Spleen (tissue), 11 donors: ENCODE results near the gene NLGN4X. TPM values are rescaled to one million over a fixed set of nuclear protein-coding genes. Genes with fewer than 3 reads are reported as not detected.
A peak's percentile ranks its signal among the peaks of the same experiment; 100 is the strongest.

ENCODE experiments used
- DNase-seq: peaks from one replicate; pipeline ENCODE4 v3.0.0-alpha.2; 2020
- H3K27ac ChIP-seq, 8 donors: fragments of 200-600 bp; sonication (generic) in 7 of 8; 1 replicate in 4 of 8; 2 replicates in 4 of 8; pipeline versions ENCODE4 v1.5.0 to v1.8.0; 2016 to 2021; ENCODE audit warnings: inconsistent platforms in 4 of 8, mild to moderate bottlenecking in 4 of 8, moderate library complexity in 1 of 8
- H3K27me3 ChIP-seq, 7 donors: fragments of 200-600 bp; sonication (generic) in 6 of 7; replicated peaks in 1 of 7; 1 replicate in 4 of 7; 2 replicates in 3 of 7; pipeline versions ENCODE4 v1.5.0 to v1.8.0; 2016 to 2021; ENCODE audit warnings: inconsistent platforms in 3 of 7, mild to moderate bottlenecking in 1 of 7
- H3K36me3 ChIP-seq, 6 donors: fragments of 200-600 bp; sonication (generic) in 5 of 6; 1 replicate in 4 of 6; 2 replicates in 2 of 6; pipeline versions ENCODE4 v1.5.0 to v1.8.0; 2016 to 2021; ENCODE audit warnings: inconsistent platforms in 2 of 6
- H3K4me1 ChIP-seq, 6 donors: fragments of 200-600 bp; sonication (generic) in 5 of 6; 1 replicate in 3 of 6; 2 replicates in 3 of 6; pipeline versions ENCODE4 v1.5.0 to v1.8.0; 2016 to 2021; ENCODE audit warnings: inconsistent platforms in 3 of 6
- H3K4me3 ChIP-seq, 8 donors: fragments of 200-600 bp; sonication (generic) in 7 of 8; 1 replicate in 4 of 8; 2 replicates in 4 of 8; pipeline versions ENCODE4 v1.5.0 to v1.8.0; 2016 to 2021; ENCODE audit warnings: inconsistent platforms in 4 of 8, mild to moderate bottlenecking in 4 of 8, moderate library complexity in 2 of 8
- H3K9me3 ChIP-seq, 8 donors: fragments of 200-600 bp; sonication (generic) in 7 of 8; 1 replicate in 4 of 8; 2 replicates in 4 of 8; pipeline versions ENCODE4 v1.5.0 to v1.8.0; 2016 to 2021; ENCODE audit warnings: inconsistent platforms in 4 of 8
- CTCF ChIP-seq, 11 experiments: fragments of 200-600 bp in 7 of 11; fragments of 450-650 bp in 4 of 11; sonication (generic) in 4 of 11; IDR thresholded peaks in 8 of 11; conservative IDR thresholded peaks in 3 of 11; 1 replicate in 7 of 11; 2 replicates in 4 of 11; pipeline versions ENCODE4 v1.4.0 to v1.8.0; 2016 to 2021; ENCODE audit warnings: antibody characterized with exemption in 11 of 11, inconsistent platforms in 4 of 11, mild to moderate bottlenecking in 1 of 11
- POLR2A ChIP-seq, 3 donors: fragments of 450-650 bp; IDR thresholded peaks; one replicate each; pipeline ENCODE4 v1.5.1; 2017; ENCODE audit warnings: antibody characterized with exemption in 3 of 3, mild to moderate bottlenecking in 1 of 3
- POLR2AphosphoS5 ChIP-seq, 3 donors: sonication (generic); formaldehyde crosslinking; IDR thresholded peaks; one replicate each; pipeline ENCODE4 v1.5.1; 2017; ENCODE audit warnings: antibody characterized with exemption in 3 of 3
- WGBS, 5 donors: extraction: QIAGEN DNeasy Blood & Tissue Kit in 3 of 5; methylation state at CpG; one replicate each; pipeline versions ENCODE4 v1.1.5 to v1.1.7; 2013 to 2018; 5-methylcytosine and 5-hydroxymethylcytosine counted together
- intact Hi-C: fragments of 100-400 bp; cut with DNase I; formaldehyde crosslinking; loops from one replicate; pipeline ENCODE4 v1.15.0; 2023; ENCODE audit warnings: low total_unique reads
- polyA plus RNA-seq, 3 donors: library from polyadenylated mRNA; stranded (reverse); fragments of 200-250 nt; gene quantifications; one replicate each; pipeline ENCODE4 v1.2.1, GENCODE V29; 2013
- total RNA-seq, 7 donors: library from RNA; depleted of rRNA in 3 of 7; stranded (reverse); fragments of >200 nt in 3 of 7; fragmentation: NEBNext Ultra II Directional in 4 of 7; extraction: Animal tissue kit (Norgen Biotek cat#: 25700) in 4 of 7; gene quantifications; one replicate each; pipeline versions ENCODE4 v1.1.0 to v1.2.1, GENCODE V29; 2016 to 2021
- donor health status: healthy with polysubstance abuse.
- donor health status: DM: no; HTN: no; CAD: no; lungs with moderate emphysema.
- donor health status: DM: no; HTN: no; CAD: no.
- donor health status: Bipolar disorder and iron deficiency.
- donor health status: healthy.
- donor health status: DM: no; HTN: no; CAD: no.
- donor health status: DM: yes; HTN: yes; CAD: no.

NLGN4X gene
- total and polyA plus RNA-seq, 10 donors, result 0.68 to 16.1 (median 5.6) TPM

GRCh38 chrX:6226596-6227452, 1.8 kb downstream of the NLGN4X start:
- Histone ChIP-seq H3K4me3 (peak overlapping the region; percentile 23 to 68 (median 50)), H3K27me3 (peaks cover 0 to 47% (median 23%) of the 10 kb centered on the region in 7 donors), H3K9me3 (no peaks in the 10 kb centered on the region), H3K4me1 (peaks cover 0 to 6% (median 2%) of the 10 kb centered on the region in 6 donors), H3K36me3 (no peaks in the 10 kb centered on the region), H3K27ac (peak overlapping the region in 6 of 8 donors; percentile 8 to 70 (median 26))
- WGBS, 5 donors, result 1 to 8% (median 3%) methylated on average over 30 to 64 of the region's 65 CpGs
- TF ChIP-seq POLR2A (IDR thresholded peaks at IDR 0.05) (no peak), POLR2AphosphoS5 (IDR thresholded peaks at IDR 0.05) (no peak), CTCF (IDR thresholded peaks at IDR 0.05 in 8 of 11, conservative IDR thresholded peaks at IDR 0.05 in 3 of 11) (no peak)
- intact Hi-C loops, result no loop called here
- DNase-seq, result peak; percentile 73

GRCh38 chrX:6225911-6226595, 2.6 kb downstream of the NLGN4X start:
- intact Hi-C loops, result no loop called here
- DNase-seq, result peak; percentile 77
- WGBS, 5 donors, result 1 to 8% (median 4%) methylated on average over 8 to 46 of the region's 46 CpGs
- H3K4me3 ChIP-seq, result peak overlapping the region; percentile 23 to 68 (median 50)
- peaks cover 0 to 47% (median 23%) of the 10 kb centered on the region in 7 donors for H3K27me3 ChIP-seq
- TF ChIP-seq POLR2AphosphoS5 (IDR thresholded peaks at IDR 0.05) (peak in 1 of 3 donors; percentile 44), CTCF (IDR thresholded peaks at IDR 0.05 in 8 of 11, conservative IDR thresholded peaks at IDR 0.05 in 3 of 11) (peak in 1 of 11 experiments; percentile 11), POLR2A (IDR thresholded peaks at IDR 0.05) (no peak)
- H3K27ac ChIP-seq, result peak overlapping the region in 5 of 8 donors; percentile 15 to 70 (median 26)
- no peaks in the 10 kb centered on the region for H3K36me3 ChIP-seq
- H3K9me3 ChIP-seq, result no peaks in the 10 kb centered on the region
- H3K4me1 ChIP-seq, result peaks cover 0 to 6% (median 2%) of the 10 kb centered on the region in 6 donors

GRCh38 chrX:6225288-6225910, 3.3 kb downstream of the NLGN4X start:
- Histone ChIP-seq H3K9me3 (no peaks in the 10 kb centered on the region), H3K4me3 (peak overlapping the region in 6 of 8 donors; percentile 47 to 68 (median 53)), H3K4me1 (peaks cover 0 to 6% (median 2%) of the 10 kb centered on the region in 6 donors), H3K36me3 (no peaks in the 10 kb centered on the region), H3K27ac (peak overlapping the region in 1 of 8 donors; percentile 70), H3K27me3 (peaks cover 0 to 47% (median 23%) of the 10 kb centered on the region in 7 donors)
- 5 to 10% (median 7%) methylated on average over 16 to 17 of the region's 17 CpGs for WGBS, 5 donors
- TF ChIP-seq POLR2AphosphoS5 (IDR thresholded peaks at IDR 0.05) (no peak), CTCF (IDR thresholded peaks at IDR 0.05 in 8 of 11, conservative IDR thresholded peaks at IDR 0.05 in 3 of 11) (no peak), POLR2A (IDR thresholded peaks at IDR 0.05) (no peak)
- intact Hi-C loops, result no loop called here
- no peak for DNase-seq
